Endothelial cell (in vitro differentiated cells): ENCODE measurements around the gene TMEM9. TPM values are rescaled to one million over a fixed set of nuclear protein-coding genes. Genes with fewer than 3 reads are reported as not detected.

Experiments
- DNase-seq: peaks from one replicate; pipeline ENCODE4 v3.0.0; 2021; ENCODE audit warnings: low spot score
- H3K27ac Mint-ChIP-seq: one replicate; pipeline ENCODE4 v1.8.0; 2021; ENCODE audit warnings: mixed read lengths, inconsistent platforms; ENCODE audit not compliant: unreplicated experiment
- H3K27me3 Mint-ChIP-seq: one replicate; pipeline ENCODE4 v1.8.0; 2021; ENCODE audit warnings: mild to moderate bottlenecking, moderate library complexity, mixed read lengths, inconsistent platforms; ENCODE audit not compliant: unreplicated experiment
- H3K36me3 Mint-ChIP-seq: one replicate; pipeline ENCODE4 v1.8.0; 2021; ENCODE audit warnings: mild to moderate bottlenecking, low read depth, mixed read lengths, inconsistent platforms; ENCODE audit not compliant: unreplicated experiment
- H3K4me1 Mint-ChIP-seq: one replicate; pipeline ENCODE4 v1.8.0; 2021; ENCODE audit warnings: mild to moderate bottlenecking, mixed read lengths, inconsistent platforms; ENCODE audit not compliant: unreplicated experiment
- H3K4me3 Mint-ChIP-seq: one replicate; pipeline ENCODE4 v1.8.0; 2021; ENCODE audit warnings: mild to moderate bottlenecking, mixed read lengths, inconsistent platforms; ENCODE audit not compliant: unreplicated experiment
- H3K9me3 Mint-ChIP-seq: one replicate; pipeline ENCODE4 v1.8.0; 2021; ENCODE audit warnings: mixed read lengths, inconsistent platforms; ENCODE audit not compliant: unreplicated experiment
- total RNA-seq: library from RNA; stranded (reverse); fragmentation: NEBNext Ultra II Directional; extraction: Animal tissue kit (Norgen Biotek cat#: 25700); gene quantifications from one replicate; pipeline ENCODE4 v1.2.1, GENCODE V29; 2021; ENCODE audit not compliant: unreplicated experiment
- TF ChIP-seq, protein P1 (sequence below): fragments of 200-600 bp; sonication (generic); IDR thresholded peaks from one replicate; pipeline ENCODE4 v1.5.0; 2021; ENCODE audit warnings: antibody characterized with exemption; ENCODE audit not compliant: unreplicated experiment

Gene TMEM9
- total RNA-seq, 1 donor from 2014 or later: 78.7 TPM

DNA sequence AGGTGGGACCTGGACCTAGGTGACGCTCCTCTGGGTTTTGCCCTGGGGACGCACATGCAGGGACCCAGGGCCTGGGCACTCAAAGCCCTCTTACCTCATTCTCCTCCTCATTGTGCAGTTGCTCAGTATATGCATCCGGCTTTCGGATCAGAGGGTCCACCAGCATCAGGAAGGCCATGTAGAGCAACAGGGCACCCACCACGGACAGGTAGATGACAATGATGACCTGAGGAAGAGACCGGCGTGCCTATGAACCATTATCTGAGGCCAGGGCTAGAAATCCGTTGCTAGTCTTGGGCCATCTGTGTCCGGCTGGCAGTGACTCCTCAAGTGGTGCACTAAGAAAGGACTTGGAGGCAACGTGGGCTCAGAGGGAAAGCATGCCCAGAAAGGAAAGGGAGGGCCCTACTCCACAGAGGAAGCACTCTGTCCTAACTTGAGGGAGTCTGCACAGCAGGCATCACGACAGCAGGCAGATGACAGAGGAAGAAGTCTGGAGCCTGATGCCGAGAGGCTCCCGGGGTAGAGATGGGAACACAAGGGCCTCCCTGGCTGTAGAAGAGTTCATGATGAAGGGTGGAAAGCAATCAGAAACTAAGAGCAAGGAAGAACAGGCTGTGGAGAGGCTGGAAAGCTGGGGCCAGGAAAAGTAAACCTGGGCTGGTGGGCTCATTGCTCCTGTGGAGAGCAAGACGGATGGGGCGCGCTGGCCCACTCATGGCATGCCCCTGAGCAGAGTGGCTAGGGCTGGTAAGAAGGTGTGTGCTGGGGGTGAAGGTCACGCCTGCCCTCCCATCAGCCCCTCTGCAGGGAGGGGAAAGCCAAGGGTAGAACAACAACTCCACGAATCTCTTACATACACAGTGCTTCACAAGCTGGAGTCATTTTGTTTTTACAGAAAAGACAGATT lies 10.3 kb downstream of the TMEM9 start:
- DNase-seq: no peak
- peaks cover 3% of the 10 kb centered on the region for H3K4me1 Mint-ChIP-seq
- peak overlapping the region; percentile 21 for H3K4me3 Mint-ChIP-seq
- peaks cover 13% of the 10 kb centered on the region for H3K27me3 Mint-ChIP-seq
- peaks cover 76% of the 10 kb centered on the region for H3K36me3 Mint-ChIP-seq
- no peak overlapping the region for H3K27ac Mint-ChIP-seq
- TF ChIP-seq, protein P1, sequence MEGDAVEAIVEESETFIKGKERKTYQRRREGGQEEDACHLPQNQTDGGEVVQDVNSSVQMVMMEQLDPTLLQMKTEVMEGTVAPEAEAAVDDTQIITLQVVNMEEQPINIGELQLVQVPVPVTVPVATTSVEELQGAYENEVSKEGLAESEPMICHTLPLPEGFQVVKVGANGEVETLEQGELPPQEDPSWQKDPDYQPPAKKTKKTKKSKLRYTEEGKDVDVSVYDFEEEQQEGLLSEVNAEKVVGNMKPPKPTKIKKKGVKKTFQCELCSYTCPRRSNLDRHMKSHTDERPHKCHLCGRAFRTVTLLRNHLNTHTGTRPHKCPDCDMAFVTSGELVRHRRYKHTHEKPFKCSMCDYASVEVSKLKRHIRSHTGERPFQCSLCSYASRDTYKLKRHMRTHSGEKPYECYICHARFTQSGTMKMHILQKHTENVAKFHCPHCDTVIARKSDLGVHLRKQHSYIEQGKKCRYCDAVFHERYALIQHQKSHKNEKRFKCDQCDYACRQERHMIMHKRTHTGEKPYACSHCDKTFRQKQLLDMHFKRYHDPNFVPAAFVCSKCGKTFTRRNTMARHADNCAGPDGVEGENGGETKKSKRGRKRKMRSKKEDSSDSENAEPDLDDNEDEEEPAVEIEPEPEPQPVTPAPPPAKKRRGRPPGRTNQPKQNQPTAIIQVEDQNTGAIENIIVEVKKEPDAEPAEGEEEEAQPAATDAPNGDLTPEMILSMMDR: no peak
- no peaks in the 10 kb centered on the region for H3K9me3 Mint-ChIP-seq

DNA sequence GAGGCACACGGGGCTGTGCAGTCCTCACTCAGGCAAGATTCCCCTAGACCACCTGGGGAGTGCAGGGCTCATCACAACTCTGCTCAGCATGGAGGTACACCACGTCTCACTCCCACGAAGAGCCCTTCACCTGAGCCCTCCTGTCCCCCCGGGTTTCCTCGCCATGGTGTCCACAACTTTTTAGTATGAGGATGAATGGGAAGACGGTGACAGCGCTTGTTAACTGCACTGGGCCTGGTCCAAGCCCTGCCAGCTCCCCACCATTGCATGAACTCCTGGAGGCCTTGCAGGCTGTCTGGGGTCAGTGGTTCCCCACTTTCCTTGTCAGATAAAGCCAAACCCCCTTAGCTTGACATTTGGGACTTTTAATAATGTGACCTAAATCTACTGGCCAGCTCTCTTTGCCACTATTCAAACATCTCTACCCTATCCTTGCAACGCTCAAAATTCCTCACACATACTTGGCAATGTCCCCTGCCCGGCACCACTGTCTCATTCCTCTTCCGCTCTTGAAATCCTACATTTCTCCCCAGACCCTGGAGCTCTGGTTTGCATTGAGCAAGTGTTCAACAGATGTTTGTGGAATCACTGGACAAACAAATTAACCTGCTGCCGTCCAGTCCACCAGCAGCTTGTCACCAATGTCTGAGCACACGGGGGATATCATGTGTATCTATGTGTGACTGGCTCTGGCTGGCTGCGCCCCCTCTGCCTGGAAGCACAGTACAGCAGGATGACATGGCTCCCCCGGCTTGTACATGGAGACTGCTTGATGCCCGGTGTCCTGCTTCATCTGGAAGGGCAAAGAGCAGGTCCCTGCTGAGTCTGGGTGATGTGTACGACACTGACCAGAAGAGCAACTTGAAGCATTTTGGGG lies 11.2 kb downstream of the TMEM9 start:
- Mint-ChIP-seq H3K36me3 (peaks cover 75% of the 10 kb centered on the region), H3K9me3 (no peaks in the 10 kb centered on the region), H3K27ac (no peak overlapping the region), H3K27me3 (peaks cover 13% of the 10 kb centered on the region), H3K4me1 (peaks cover 3% of the 10 kb centered on the region), H3K4me3 (peak overlapping the region; percentile 47)
- TF ChIP-seq, protein P1: no peak
- no peak for DNase-seq

DNA sequence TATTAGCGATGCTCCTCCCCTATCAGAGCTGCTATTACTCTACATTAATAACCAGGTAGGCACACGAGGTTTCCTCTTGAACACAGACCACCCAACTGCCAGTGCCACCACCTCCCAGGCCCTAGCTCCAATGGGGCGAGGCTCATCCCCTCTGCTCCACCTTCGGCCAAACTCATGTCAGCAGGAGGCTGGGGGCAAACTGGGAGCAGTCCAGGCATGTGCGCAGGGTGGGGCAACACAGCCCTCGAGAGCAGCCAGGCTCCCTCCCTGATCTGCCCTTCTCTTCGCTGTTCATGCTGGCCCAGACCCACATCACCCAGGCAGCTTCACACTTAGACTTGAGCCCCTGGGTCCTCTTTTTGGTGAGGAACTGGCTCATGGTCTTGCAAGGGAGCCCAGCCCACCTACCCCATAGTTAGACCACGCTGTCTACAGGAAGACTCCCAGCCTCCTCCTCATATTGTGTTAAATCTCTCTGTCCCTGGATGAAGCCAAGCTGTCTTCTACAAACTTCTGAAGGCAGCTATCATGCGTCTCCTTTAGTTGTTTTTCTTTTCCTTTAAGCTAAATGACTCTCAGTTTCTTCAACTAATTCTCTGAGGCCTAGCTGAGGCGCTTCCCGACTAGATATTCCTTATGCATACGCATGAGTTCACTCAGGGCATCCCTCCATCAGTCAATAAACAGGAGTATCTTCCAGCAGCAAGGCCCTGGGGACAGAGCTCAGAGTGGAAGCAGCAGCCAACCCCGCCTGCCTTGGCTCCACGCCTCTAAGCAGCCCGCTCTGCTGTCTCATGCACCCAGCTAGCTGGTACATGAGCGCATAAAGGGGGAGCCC lies 12.0 kb downstream of the TMEM9 start:
- H3K27me3 Mint-ChIP-seq: peaks cover 12% of the 10 kb centered on the region

DNA sequence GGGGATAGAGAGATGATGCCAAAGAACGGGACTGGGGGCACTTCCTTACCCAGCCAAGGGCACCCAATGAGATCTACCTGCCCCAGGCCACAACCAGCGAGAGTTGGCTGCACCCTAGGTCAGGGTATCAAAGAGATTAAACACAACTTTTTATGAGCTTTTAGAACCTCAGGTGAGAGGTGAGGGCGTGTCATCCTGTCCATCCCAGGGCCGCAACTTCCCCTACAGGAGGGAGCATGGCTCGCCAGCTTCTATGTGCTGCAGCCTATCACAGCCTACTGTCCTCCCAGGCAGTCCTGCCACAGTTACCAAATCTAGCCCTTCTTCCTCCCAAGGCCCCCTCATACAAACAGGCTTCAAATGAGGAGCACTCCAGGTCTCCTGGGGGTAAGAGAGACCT lies 12.9 kb downstream of the TMEM9 start:
- Mint-ChIP-seq H3K27me3 (peaks cover 14% of the 10 kb centered on the region), H3K4me1 (peaks cover 15% of the 10 kb centered on the region), H3K27ac (no peak overlapping the region), H3K36me3 (peaks cover 65% of the 10 kb centered on the region), H3K4me3 (no peak overlapping the region), H3K9me3 (no peaks in the 10 kb centered on the region)
- TF ChIP-seq, protein P1: no peak
- no peak for DNase-seq

More for the DNA sequence above, 12.0 kb downstream of the TMEM9 start:
- H3K4me1 Mint-ChIP-seq: peaks cover 8% of the 10 kb centered on the region
- TF ChIP-seq, protein P1: no peak
- H3K4me3 Mint-ChIP-seq: no peak overlapping the region
- no peak for DNase-seq
- no peaks in the 10 kb centered on the region for H3K9me3 Mint-ChIP-seq
- H3K27ac Mint-ChIP-seq: no peak overlapping the region
- H3K36me3 Mint-ChIP-seq: peaks cover 70% of the 10 kb centered on the region
